OCI-LY7 (cell line): Measurements from ENCODE around the gene GPR55. TPM values are rescaled to one million over a fixed set of nuclear protein-coding genes. Genes with fewer than 3 reads are reported as not detected.

Experiments
- BruUV-seq: library from RNA; stranded (reverse); fragments of 400-500 nt; replicated peaks from 2 replicates; lab custom pipeline; 2021; lab: Mats Ljungman, UMichigan
- CTCF ChIA-PET: fragments of 300-600 bp; sonication (Branson Sonifier 250); formaldehyde crosslinking; loops from one replicate; lab custom pipeline; 2022; ENCODE audit warnings: antibody characterized with exemption; ENCODE audit not compliant: unreplicated experiment; lab: Charles Lee
- POLR2A ChIA-PET: fragments of 300-600 bp; sonication (Branson Sonifier 250); formaldehyde crosslinking; loops from one replicate; lab custom pipeline; 2022; ENCODE audit warnings: antibody characterized with exemption; lab: Charles Lee
- DNase-seq: peaks from one replicate; pipeline ENCODE4 v3.0.0-alpha.2; 2015; ENCODE audit warnings: low spot score
- H2AFZ ChIP-seq: fragments of 200-600 bp; sonication (generic), shearing (Covaris generic); 2 replicates; pipeline ENCODE4 v1.6.1; 2014; ENCODE audit warnings: mild to moderate bottlenecking, antibody characterized with exemption, low read length, moderate library complexity
- H3K27ac ChIP-seq: fragments of 200-600 bp; sonication (generic); 2 replicates; pipeline ENCODE4 v1.5.1; 2014; ENCODE audit warnings: mixed run types, low read depth, mild to moderate bottlenecking, moderate library complexity, low read length, inconsistent platforms; ENCODE audit not compliant: poor library complexity, severe bottlenecking
- H3K36me3 ChIP-seq: fragments of 200-600 bp; sonication (generic); 2 replicates; pipeline ENCODE4 v1.6.1; 2014; ENCODE audit warnings: mild to moderate bottlenecking, antibody characterized with exemption, low read length, moderate library complexity, mixed read lengths; ENCODE audit not compliant: insufficient read depth
- H3K4me1 ChIP-seq: fragments of 200-600 bp; sonication (generic); 2 replicates; pipeline ENCODE4 v1.5.1; 2014; ENCODE audit warnings: mild to moderate bottlenecking, low read length; ENCODE audit not compliant: insufficient read depth, poor library complexity, severe bottlenecking
- H3K4me2 ChIP-seq: fragments of 200-600 bp; sonication (generic); 2 replicates; pipeline ENCODE4 v1.6.1; 2014; ENCODE audit warnings: mild to moderate bottlenecking, low read length
- H3K4me3 ChIP-seq: fragments of 200-600 bp; sonication (generic); 2 replicates; pipeline ENCODE4 v1.5.1; 2014; ENCODE audit warnings: mild to moderate bottlenecking, low read depth, low read length; ENCODE audit not compliant: poor library complexity, severe bottlenecking
- H3K79me2 ChIP-seq: fragments of 200-600 bp; sonication (generic); 2 replicates; pipeline ENCODE4 v1.6.1; 2016; ENCODE audit warnings: low read depth, mild to moderate bottlenecking, low read length, moderate library complexity, mixed read lengths; ENCODE audit not compliant: insufficient read depth
- H3K9me2 ChIP-seq: fragments of 200-600 bp; sonication (generic); 2 replicates; pipeline ENCODE4 v1.6.1; 2016; ENCODE audit warnings: mild to moderate bottlenecking, low read length, mixed read lengths; ENCODE audit not compliant: insufficient read depth
- H3K9me3 ChIP-seq: fragments of 200-600 bp; sonication (generic); 2 replicates; pipeline ENCODE4 v1.6.1; 2014; ENCODE audit warnings: mild to moderate bottlenecking, mixed run types, low read length, mixed read lengths
- H4K20me1 ChIP-seq: fragments of 200-600 bp; sonication (generic); 2 replicates; pipeline ENCODE4 v1.6.1; 2014; ENCODE audit warnings: mild to moderate bottlenecking, antibody characterized with exemption, low read length, moderate library complexity, mixed read lengths; ENCODE audit not compliant: insufficient read depth
- EZH2phosphoT487 ChIP-seq: fragments of 200-600 bp; sonication (generic); IDR thresholded peaks from 2 replicates; pipeline ENCODE4 v1.6.1; 2018; ENCODE audit warnings: low read depth, borderline replicate concordance, mild to moderate bottlenecking, mixed run types, antibody characterized with exemption, low read length, moderate library complexity, mixed read lengths
- intact Hi-C: fragments of 100-400 bp; cut with micrococcal nuclease; formaldehyde crosslinking; loops from one replicate; pipeline ENCODE4 v1.10.0; 2022; ENCODE audit not compliant: unreplicated experiment
- total RNA-seq, 2 experiments: library from RNA; depleted of rRNA in 1 of 2; stranded (reverse); fragments of >200 nt in 1 of 2; shearing (Covaris generic) in 1 of 2; gene quantifications; 2 replicates each; pipeline ENCODE4 v1.2.3, GENCODE V29; 2014 to 2022
- TF ChIP-seq, protein P1 (sequence below): fragments of 200-600 bp; sonication (generic); conservative IDR thresholded peaks from 2 replicates; pipeline ENCODE4 v1.5.1; 2014; ENCODE audit warnings: mild to moderate bottlenecking, antibody characterized with exemption, low read length, moderate library complexity, mixed read lengths

Gene GPR55
- total RNA-seq, 2 experiments from 2014 or later: 0.22 TPM; not detected in 1

DNA sequence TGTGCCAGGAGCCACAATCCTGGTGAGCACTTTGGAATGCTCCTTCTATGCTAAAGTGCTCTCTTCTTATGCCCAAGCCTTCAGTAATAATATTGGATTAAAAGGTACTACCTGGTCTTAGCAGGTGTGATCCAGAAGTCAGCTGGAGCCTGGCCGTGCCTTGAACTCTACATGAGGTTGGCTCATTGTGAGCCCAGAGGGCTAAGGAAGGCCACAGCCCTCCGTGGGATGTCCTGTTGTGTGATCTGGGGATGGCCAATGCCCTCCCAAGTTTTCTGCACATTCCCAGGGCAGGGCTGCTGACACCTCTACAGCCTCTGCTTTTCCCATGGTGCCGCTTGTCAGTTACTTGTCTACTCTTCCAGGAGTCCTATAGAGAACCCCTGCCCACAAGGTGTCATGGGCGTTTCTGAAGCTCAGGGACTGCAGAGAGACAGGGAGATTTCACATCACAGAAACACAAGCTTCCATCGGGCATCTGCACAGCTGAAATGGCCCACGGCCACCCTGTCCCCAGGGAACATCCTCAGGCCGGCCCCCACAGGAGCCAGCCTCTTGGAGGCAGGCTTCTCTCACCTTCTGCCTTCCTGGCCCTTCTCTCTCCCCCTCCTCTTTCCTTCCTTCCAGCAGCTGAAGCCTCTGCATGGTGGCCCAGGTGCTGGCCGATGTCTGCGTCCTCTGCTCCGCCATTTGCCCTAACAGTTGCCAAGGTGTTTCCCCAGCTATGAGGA, 27.3 kb upstream of the GPR55 start:
- H3K36me3 ChIP-seq: no peaks in the 10 kb centered on the region
- no peaks in the 10 kb centered on the region for H3K9me3 ChIP-seq
- ChIA-PET CTCF (no interaction called here), POLR2A (no interaction called here)
- TF ChIP-seq, protein P1, sequence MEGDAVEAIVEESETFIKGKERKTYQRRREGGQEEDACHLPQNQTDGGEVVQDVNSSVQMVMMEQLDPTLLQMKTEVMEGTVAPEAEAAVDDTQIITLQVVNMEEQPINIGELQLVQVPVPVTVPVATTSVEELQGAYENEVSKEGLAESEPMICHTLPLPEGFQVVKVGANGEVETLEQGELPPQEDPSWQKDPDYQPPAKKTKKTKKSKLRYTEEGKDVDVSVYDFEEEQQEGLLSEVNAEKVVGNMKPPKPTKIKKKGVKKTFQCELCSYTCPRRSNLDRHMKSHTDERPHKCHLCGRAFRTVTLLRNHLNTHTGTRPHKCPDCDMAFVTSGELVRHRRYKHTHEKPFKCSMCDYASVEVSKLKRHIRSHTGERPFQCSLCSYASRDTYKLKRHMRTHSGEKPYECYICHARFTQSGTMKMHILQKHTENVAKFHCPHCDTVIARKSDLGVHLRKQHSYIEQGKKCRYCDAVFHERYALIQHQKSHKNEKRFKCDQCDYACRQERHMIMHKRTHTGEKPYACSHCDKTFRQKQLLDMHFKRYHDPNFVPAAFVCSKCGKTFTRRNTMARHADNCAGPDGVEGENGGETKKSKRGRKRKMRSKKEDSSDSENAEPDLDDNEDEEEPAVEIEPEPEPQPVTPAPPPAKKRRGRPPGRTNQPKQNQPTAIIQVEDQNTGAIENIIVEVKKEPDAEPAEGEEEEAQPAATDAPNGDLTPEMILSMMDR: no peak
- TF ChIP-seq EZH2phosphoT487: no peak
- H3K4me1 ChIP-seq: no peaks in the 10 kb centered on the region
- no TSS peak for BruUV-seq
- H3K79me2 ChIP-seq: no peaks in the 10 kb centered on the region
- no peak overlapping the region for H3K27ac ChIP-seq
- H2AFZ ChIP-seq: no peak overlapping the region
- H3K9me2 ChIP-seq: no peaks in the 10 kb centered on the region
- no peak overlapping the region for H3K4me2 ChIP-seq
- intact Hi-C loops: no loop called here
- no peak for DNase-seq
- no peak overlapping the region for H3K4me3 ChIP-seq
- H4K20me1 ChIP-seq: no peaks in the 10 kb centered on the region

DNA sequence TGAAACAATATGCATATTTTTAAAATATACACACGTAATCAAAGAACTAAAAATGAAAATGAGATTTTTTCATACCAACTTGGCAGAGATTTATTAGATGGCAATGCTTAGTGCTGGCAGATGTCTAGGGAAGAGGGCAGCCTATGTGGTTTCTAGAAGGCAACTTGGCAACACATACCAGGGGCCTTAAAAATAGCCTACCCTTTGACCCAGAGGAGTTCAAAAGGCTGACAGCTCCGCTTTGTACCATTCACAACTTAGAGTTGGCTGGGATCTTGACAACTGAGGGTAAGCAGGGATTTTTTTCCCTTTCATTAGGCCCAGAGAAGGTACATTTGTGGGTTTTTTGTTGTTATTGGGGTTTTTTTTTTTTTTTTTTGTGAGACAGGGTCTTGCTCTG, 26.4 kb upstream of the GPR55 start:
- H4K20me1 ChIP-seq: no peaks in the 10 kb centered on the region
- no peak overlapping the region for H3K4me2 ChIP-seq
- BruUV-seq: no TSS peak
- H3K9me2 ChIP-seq: no peaks in the 10 kb centered on the region
- no peak for DNase-seq
- no peak overlapping the region for H3K27ac ChIP-seq
- H3K9me3 ChIP-seq: no peaks in the 10 kb centered on the region
- no peak overlapping the region for H3K4me3 ChIP-seq
- intact Hi-C loops: no loop called here
- ChIA-PET POLR2A (interaction anchor here (0.6 kb wide), 2 partner anchors 34 to 1203 kb away, joined by 3 read pairs; no protein-coding TSS in a partner anchor), CTCF (no interaction called here)
- H3K36me3 ChIP-seq: no peaks in the 10 kb centered on the region
- TF ChIP-seq, protein P1: no peak
- TF ChIP-seq EZH2phosphoT487: no peak
- no peak overlapping the region for H2AFZ ChIP-seq
- no peaks in the 10 kb centered on the region for H3K79me2 ChIP-seq
- no peaks in the 10 kb centered on the region for H3K4me1 ChIP-seq

GRCh38 chr2:230950874-230951339, 25.9 kb upstream of the GPR55 start:
- Histone ChIP-seq H3K36me3 (no peaks in the 10 kb centered on the region), H3K9me2 (no peaks in the 10 kb centered on the region), H3K9me3 (no peaks in the 10 kb centered on the region), H3K4me3 (no peak overlapping the region), H4K20me1 (no peaks in the 10 kb centered on the region), H3K4me1 (no peaks in the 10 kb centered on the region), H2AFZ (no peak overlapping the region), H3K4me2 (no peak overlapping the region), H3K27ac (no peak overlapping the region), H3K79me2 (no peaks in the 10 kb centered on the region)
- ChIA-PET CTCF (no interaction called here), POLR2A (interaction anchor here (0.6 kb wide), 2 partner anchors 34 to 1202 kb away, joined by 3 read pairs; no protein-coding TSS in a partner anchor)
- TF ChIP-seq, protein P1: no peak
- TF ChIP-seq EZH2phosphoT487: no peak
- BruUV-seq: no TSS peak
- no peak for DNase-seq
- intact Hi-C loops: no loop called here
